Activated CD4-positive, alpha-beta T cell treated with anti-CD3 and anti-CD28 coated beads, Interleukin-2, amount 10 ng/mL, durations not matched to agents 24 days and 14 days (primary cell): ENCODE data around the gene RRAGC. TPM values are rescaled to one million over a fixed set of nuclear protein-coding genes. Genes with fewer than 3 reads are reported as not detected.

Source experiments
- DNase-seq: peaks from one replicate; pipeline ENCODE4 v3.0.0; 2022
- H3K27ac Mint-ChIP-seq: one replicate; pipeline ENCODE4 v1.8.0; 2022; ENCODE audit warnings: mild to moderate bottlenecking, mixed read lengths
- H3K27me3 Mint-ChIP-seq: one replicate; pipeline ENCODE4 v1.8.0; 2022; ENCODE audit warnings: mixed read lengths
- H3K36me3 Mint-ChIP-seq: one replicate; pipeline ENCODE4 v1.8.0; 2022; ENCODE audit warnings: low read depth, mild to moderate bottlenecking, mixed read lengths
- H3K4me1 Mint-ChIP-seq: one replicate; pipeline ENCODE4 v1.8.0; 2021; ENCODE audit warnings: mixed read lengths
- H3K4me3 Mint-ChIP-seq: one replicate; pipeline ENCODE4 v1.8.0; 2022; ENCODE audit warnings: mild to moderate bottlenecking, moderate library complexity, mixed read lengths
- H3K9me3 Mint-ChIP-seq: one replicate; pipeline ENCODE4 v1.8.0; 2021; ENCODE audit warnings: mixed read lengths
- intact Hi-C: fragments of 100-400 bp; cut with micrococcal nuclease; formaldehyde crosslinking; loops from one replicate; pipeline ENCODE4 v1.15.1; 2023
- total RNA-seq: library from RNA; stranded (reverse); gene quantifications from 2 replicates; pipeline ENCODE4 v1.2.3, GENCODE V29; 2022

RRAGC gene
- total RNA-seq, 1 donor from 2014 or later, result 10.9 TPM

DNA sequence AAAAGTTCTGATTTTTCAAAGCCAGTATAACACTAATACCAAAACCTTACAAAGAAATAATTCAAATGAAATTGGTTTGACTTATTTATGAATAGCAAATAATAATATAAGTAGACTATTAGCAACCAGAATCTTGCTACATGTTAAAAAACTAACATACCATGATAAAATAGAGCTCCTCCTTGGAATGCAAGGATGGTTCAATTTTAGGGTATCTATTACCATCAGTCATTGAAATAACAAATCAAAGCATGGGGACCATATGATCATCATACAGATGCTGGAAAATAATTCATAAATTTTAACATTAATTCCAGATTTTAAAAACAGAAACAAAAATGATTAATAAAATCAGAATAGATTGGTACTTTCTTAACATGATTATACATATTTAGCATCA, 66.3 kb downstream of the RRAGC start:
- Mint-ChIP-seq H3K9me3 (peaks cover 16% of the 10 kb centered on the region), H3K27me3 (peaks cover 41% of the 10 kb centered on the region), H3K4me1 (no peaks in the 10 kb centered on the region), H3K36me3 (no peaks in the 10 kb centered on the region), H3K4me3 (no peak overlapping the region), H3K27ac (no peak overlapping the region)
- intact Hi-C loops, result no loop called here
- DNase-seq, result no peak

DNA sequence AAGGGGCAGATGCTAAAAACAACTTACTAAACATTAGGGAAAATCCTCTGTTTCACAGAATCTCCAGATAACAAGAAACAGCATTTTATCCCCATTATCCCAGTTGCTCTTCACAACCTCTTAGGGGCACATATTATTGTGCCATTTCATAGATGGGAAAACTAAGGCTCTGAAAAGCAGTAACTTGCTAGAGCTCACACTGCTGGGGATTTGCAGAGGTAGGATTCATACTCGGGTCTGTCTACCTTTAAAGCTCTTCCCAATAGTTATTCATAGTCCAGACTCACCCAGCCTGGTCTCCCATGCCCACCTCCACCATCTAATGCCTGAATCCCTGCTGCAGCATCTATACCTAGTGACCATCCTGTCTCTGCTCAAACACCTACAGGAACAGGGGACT, 67.7 kb downstream of the RRAGC start:
- no peak overlapping the region for H3K4me3 Mint-ChIP-seq
- intact Hi-C loops, result no loop called here
- no peaks in the 10 kb centered on the region for H3K36me3 Mint-ChIP-seq
- no peaks in the 10 kb centered on the region for H3K4me1 Mint-ChIP-seq
- peaks cover 16% of the 10 kb centered on the region for H3K9me3 Mint-ChIP-seq
- H3K27ac Mint-ChIP-seq, result no peak overlapping the region
- H3K27me3 Mint-ChIP-seq, result peaks cover 33% of the 10 kb centered on the region
- no peak for DNase-seq

DNA sequence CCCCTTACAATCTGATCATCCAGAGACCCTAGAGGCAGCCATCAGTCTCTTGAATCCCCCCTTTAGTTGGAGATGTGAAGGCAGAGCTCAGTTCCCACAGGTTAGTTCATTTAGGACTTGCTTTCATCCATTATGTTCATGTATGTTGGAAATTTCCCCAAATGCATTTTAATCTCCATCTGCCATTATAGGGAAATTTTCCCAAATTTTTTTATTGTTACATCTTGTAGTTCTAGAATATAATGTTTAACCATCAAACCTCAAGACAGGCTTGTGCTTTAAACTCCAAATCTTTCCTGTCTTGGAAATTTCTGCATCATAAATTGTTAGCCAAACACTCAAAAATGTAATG, 68.4 kb downstream of the RRAGC start:
- Mint-ChIP-seq H3K4me3 (no peak overlapping the region), H3K4me1 (no peaks in the 10 kb centered on the region), H3K36me3 (no peaks in the 10 kb centered on the region), H3K9me3 (peaks cover 16% of the 10 kb centered on the region), H3K27me3 (peaks cover 33% of the 10 kb centered on the region), H3K27ac (no peak overlapping the region)
- DNase-seq, result no peak
- intact Hi-C loops, result no loop called here

DNA sequence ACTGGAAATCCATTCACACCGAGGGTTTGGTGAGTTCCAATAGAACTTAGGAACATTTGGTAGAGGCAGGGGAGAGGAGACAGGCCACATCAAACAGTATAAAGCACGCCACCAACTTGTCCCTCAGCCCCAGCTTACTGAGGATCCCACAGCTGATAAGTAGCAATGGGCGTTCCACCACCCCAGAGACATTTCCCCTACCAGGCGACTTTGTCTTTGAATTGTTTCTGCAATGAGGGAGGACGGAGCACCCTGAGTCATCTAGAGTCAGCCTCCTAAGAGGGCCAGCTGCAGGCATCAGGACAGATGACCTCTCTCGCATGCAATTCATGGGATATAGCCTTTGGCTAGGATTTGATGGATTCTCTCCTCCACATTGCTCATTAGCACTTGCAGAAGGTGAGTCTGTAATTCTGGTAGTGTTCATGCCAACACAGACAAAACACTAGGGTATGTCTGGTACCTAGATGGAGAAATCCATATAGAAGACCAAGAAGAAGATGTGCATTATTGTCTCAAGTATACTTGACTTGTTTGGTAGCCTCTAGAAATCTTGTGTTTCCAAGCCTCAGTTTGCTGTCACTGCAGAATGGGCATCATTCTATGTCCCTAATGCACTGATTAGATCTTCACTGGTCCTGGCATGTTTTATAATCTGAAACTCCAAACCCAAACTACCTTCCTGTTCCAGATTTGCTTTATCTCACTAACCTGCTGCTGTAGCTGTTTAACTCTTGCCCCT, 69.0 kb downstream of the RRAGC start:
- no peaks in the 10 kb centered on the region for H3K36me3 Mint-ChIP-seq
- intact Hi-C loops, result no loop called here
- no peak overlapping the region for H3K27ac Mint-ChIP-seq
- no peak for DNase-seq
- peaks cover 35% of the 10 kb centered on the region for H3K27me3 Mint-ChIP-seq
- H3K4me3 Mint-ChIP-seq, result no peak overlapping the region
- H3K4me1 Mint-ChIP-seq, result no peaks in the 10 kb centered on the region
- H3K9me3 Mint-ChIP-seq, result peaks cover 16% of the 10 kb centered on the region

DNA sequence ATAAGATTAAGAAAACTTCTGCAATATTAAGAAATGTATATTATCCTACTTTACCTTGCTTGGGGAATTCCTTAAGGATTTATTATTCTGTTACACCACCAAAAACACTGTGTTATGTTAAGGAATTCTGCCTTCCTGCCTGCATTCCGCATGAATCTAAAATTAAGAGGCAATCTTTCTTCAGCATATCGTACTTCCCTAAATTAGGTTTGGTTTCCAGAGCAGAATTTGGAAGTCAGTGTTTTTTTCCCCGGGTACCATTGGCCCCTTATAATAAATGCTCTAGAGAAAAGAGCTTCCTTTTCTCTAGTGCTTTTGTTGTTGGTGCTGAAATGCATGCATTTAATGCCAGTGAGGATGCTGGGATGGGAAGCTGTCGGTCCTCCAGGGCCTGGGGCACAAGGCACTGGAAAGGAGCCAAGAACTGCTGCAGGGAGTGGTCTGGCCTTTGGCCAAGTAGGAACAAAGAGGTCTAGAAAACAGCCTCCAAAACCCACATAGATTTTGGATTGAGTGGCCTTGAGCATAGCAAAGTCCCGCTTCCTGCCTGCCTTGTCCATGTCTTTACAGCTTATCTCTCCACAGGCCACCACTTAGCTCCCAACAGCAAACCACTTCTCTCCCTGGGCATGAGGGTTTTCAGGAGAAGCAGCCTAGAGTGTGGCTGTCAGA, 69.9 kb downstream of the RRAGC start:
- Mint-ChIP-seq H3K4me3 (no peak overlapping the region), H3K27me3 (peaks cover 35% of the 10 kb centered on the region), H3K9me3 (peaks cover 15% of the 10 kb centered on the region), H3K27ac (no peak overlapping the region), H3K36me3 (no peaks in the 10 kb centered on the region), H3K4me1 (no peaks in the 10 kb centered on the region)
- no peak for DNase-seq
- intact Hi-C loops, result no loop called here

DNA sequence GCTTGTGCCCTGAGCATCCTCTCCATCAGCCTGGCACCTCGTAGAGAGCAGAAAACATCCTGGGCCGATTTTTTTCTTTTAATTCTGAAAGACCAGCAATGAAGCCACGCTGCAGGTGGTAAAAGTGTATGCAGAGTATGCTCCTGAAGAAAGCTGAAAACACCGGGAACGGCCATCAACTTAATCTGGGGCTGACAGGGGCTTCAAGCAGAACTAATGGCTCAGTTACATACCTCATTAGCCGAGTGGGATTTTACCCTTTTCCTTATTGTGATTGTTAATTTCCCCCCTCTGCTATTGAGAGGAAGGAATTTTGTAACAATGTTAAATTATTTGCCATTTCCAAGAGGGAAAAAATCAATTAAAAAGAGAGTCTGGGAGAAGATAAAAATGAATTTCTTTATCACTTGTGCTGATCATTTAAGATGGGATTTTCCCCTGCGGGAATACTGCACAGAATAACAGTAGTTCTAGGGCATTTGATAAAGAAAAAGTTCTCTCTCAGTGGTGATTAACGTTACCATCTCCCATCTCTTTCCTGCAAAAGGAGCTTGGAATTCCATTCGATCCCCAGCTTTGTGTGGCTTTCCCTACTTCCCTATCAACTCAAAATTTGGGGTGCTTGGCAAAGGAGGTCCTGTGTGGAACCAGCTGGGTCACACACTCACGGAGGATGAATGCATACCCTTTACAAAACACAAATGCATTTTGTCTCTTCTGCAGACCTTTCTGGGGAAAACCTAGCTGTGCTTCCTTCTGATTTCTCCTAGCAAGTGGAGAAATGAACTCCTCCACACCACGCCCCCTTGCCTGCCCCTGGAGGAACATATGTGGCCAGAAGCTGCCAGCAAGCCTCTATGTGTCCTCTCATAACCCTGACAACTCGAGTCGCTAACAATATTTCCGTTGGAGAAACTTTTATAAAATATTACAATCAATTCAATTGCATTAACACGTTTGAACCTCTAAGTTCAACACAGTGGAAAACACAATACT, 70.9 kb downstream of the RRAGC start:
- Mint-ChIP-seq H3K9me3 (peaks cover 7% of the 10 kb centered on the region), H3K36me3 (no peaks in the 10 kb centered on the region), H3K4me1 (no peaks in the 10 kb centered on the region), H3K27me3 (peaks cover 36% of the 10 kb centered on the region), H3K27ac (no peak overlapping the region), H3K4me3 (no peak overlapping the region)
- DNase-seq, result no peak
- intact Hi-C loops, result no loop called here

Other genes with a start within 250 kb of the RRAGC start
- gene MYCBP, start 13.6 kb upstream of the RRAGC start, total RNA-seq, result 35.1 and 40.7 TPM in 2 replicates
- gene GJA9, start 21.8 kb upstream of the RRAGC start, total RNA-seq, result not detected in 2 replicates
- gene RHBDL2, start 82.1 kb upstream of the RRAGC start, total RNA-seq, result not detected in 2 replicates
- gene AKIRIN1, start 131.5 kb upstream of the RRAGC start, total RNA-seq, result 76.0 and 79.3 TPM in 2 replicates
- gene NDUFS5, start 166.6 kb upstream of the RRAGC start, total RNA-seq, result 162 and 164 TPM in 2 replicates